ENCODE measurements around the gene OTULIN. TPM values are rescaled to one million over a fixed set of nuclear protein-coding genes. Genes with fewer than 3 reads are reported as not detected.

OTULIN gene
- total RNA-seq, 1 donor from 2014 or later: 10.4 TPM

GRCh38 chr5:14712666-14713065 lies 48.1 kb downstream of the OTULIN start:
- Histone ChIP-seq H3K27me3 (ENCODE audit: control insufficient read depth in 3 of 3, insufficient read depth in 3 of 3, low read length in 3 of 3) (no peaks in the 10 kb centered on the region), H3K4me3 (ENCODE audit: low read length in 3 of 3) (no peak overlapping the region), H3K9me3 (ENCODE audit: control insufficient read depth in 3 of 3, low read length in 3 of 3) (no peaks in the 10 kb centered on the region), H3K9ac (ENCODE audit: low read depth in 1 of 3, low read length in 3 of 3) (no peak overlapping the region), H3K27ac (ENCODE audit: low read depth, low read length) (no peak overlapping the region), H3K36me3 (ENCODE audit: control insufficient read depth in 3 of 3, insufficient read depth in 3 of 3, low read length in 3 of 3) (peaks cover 62 to 71% (median 67%) of the 10 kb centered on the region in 3 donors), H3K4me1 (ENCODE audit: control insufficient read depth in 3 of 3, insufficient read depth in 3 of 3, low read length in 3 of 3) (peaks cover 3 to 9% (median 4%) of the 10 kb centered on the region in 3 donors)

- peaks cover 56 to 65% (median 63%) of the 10 kb centered on the region in 3 donors for H3K36me3 ChIP-seq (ENCODE audit: control insufficient read depth in 3 of 3, insufficient read depth in 3 of 3, low read length in 3 of 3)
- H3K9ac ChIP-seq (ENCODE audit: low read depth in 1 of 3, low read length in 3 of 3): no peak overlapping the region
- no peaks in the 10 kb centered on the region for H3K9me3 ChIP-seq (ENCODE audit: control insufficient read depth in 3 of 3, low read length in 3 of 3)
- no peak overlapping the region for H3K4me3 ChIP-seq (ENCODE audit: low read length in 3 of 3)
- no peak overlapping the region for H3K27ac ChIP-seq (ENCODE audit: low read depth, low read length)
- no peaks in the 10 kb centered on the region for H3K27me3 ChIP-seq (ENCODE audit: control insufficient read depth in 3 of 3, insufficient read depth in 3 of 3, low read length in 3 of 3)
- H3K4me1 ChIP-seq (ENCODE audit: control insufficient read depth in 3 of 3, insufficient read depth in 3 of 3, low read length in 3 of 3): peaks cover 3 to 9% (median 4%) of the 10 kb centered on the region in 3 donors
These were observed 49.2 kb downstream of the OTULIN start for GRCh38 chr5:14713476-14714390.

GRCh38 chr5:14714706-14715105 lies 50.2 kb downstream of the OTULIN start:
- H3K9me3 ChIP-seq (ENCODE audit: control insufficient read depth in 3 of 3, low read length in 3 of 3): no peaks in the 10 kb centered on the region
- H3K27ac ChIP-seq (ENCODE audit: low read depth, low read length): no peak overlapping the region
- H3K4me1 ChIP-seq (ENCODE audit: control insufficient read depth in 3 of 3, insufficient read depth in 3 of 3, low read length in 3 of 3): peaks cover 3 to 9% (median 4%) of the 10 kb centered on the region in 3 donors
- no peak overlapping the region for H3K4me3 ChIP-seq (ENCODE audit: low read length in 3 of 3)
- H3K36me3 ChIP-seq (ENCODE audit: control insufficient read depth in 3 of 3, insufficient read depth in 3 of 3, low read length in 3 of 3): peaks cover 56 to 60% (median 57%) of the 10 kb centered on the region in 3 donors
- H3K27me3 ChIP-seq (ENCODE audit: control insufficient read depth in 3 of 3, insufficient read depth in 3 of 3, low read length in 3 of 3): no peaks in the 10 kb centered on the region
- H3K9ac ChIP-seq (ENCODE audit: low read depth in 1 of 3, low read length in 3 of 3): no peak overlapping the region

GRCh38 chr5:14715481-14715880 lies 51.0 kb downstream of the OTULIN start:
- Histone ChIP-seq H3K4me3 (ENCODE audit: low read length in 3 of 3) (no peak overlapping the region), H3K36me3 (ENCODE audit: control insufficient read depth in 3 of 3, insufficient read depth in 3 of 3, low read length in 3 of 3) (peaks cover 49 to 55% (median 55%) of the 10 kb centered on the region in 3 donors), H3K9ac (ENCODE audit: low read depth in 1 of 3, low read length in 3 of 3) (peak overlapping the region in 1 of 3 donors; percentile 1), H3K9me3 (ENCODE audit: control insufficient read depth in 3 of 3, low read length in 3 of 3) (no peaks in the 10 kb centered on the region), H3K4me1 (ENCODE audit: control insufficient read depth in 3 of 3, insufficient read depth in 3 of 3, low read length in 3 of 3) (peaks cover 3 to 9% (median 4%) of the 10 kb centered on the region in 3 donors), H3K27me3 (ENCODE audit: control insufficient read depth in 3 of 3, insufficient read depth in 3 of 3, low read length in 3 of 3) (no peaks in the 10 kb centered on the region), H3K27ac (ENCODE audit: low read depth, low read length) (no peak overlapping the region)

- no peak overlapping the region for H3K4me3 ChIP-seq (ENCODE audit: low read length in 3 of 3)
- H3K27me3 ChIP-seq (ENCODE audit: control insufficient read depth in 3 of 3, insufficient read depth in 3 of 3, low read length in 3 of 3): no peaks in the 10 kb centered on the region
- H3K27ac ChIP-seq (ENCODE audit: low read depth, low read length): no peak overlapping the region
- H3K4me1 ChIP-seq (ENCODE audit: control insufficient read depth in 3 of 3, insufficient read depth in 3 of 3, low read length in 3 of 3): peaks cover 3 to 9% (median 4%) of the 10 kb centered on the region in 3 donors
- H3K9ac ChIP-seq (ENCODE audit: low read depth in 1 of 3, low read length in 3 of 3): no peak overlapping the region
- peaks cover 36 to 40% (median 39%) of the 10 kb centered on the region in 3 donors for H3K36me3 ChIP-seq (ENCODE audit: control insufficient read depth in 3 of 3, insufficient read depth in 3 of 3, low read length in 3 of 3)
- no peaks in the 10 kb centered on the region for H3K9me3 ChIP-seq (ENCODE audit: control insufficient read depth in 3 of 3, low read length in 3 of 3)
These were observed 52.5 kb downstream of the OTULIN start for GRCh38 chr5:14716755-14717752.

GRCh38 chr5:14718778-14719177 lies 54.3 kb downstream of the OTULIN start:
- H3K36me3 ChIP-seq (ENCODE audit: control insufficient read depth in 3 of 3, insufficient read depth in 3 of 3, low read length in 3 of 3): peaks cover 19 to 26% (median 23%) of the 10 kb centered on the region in 3 donors
- no peak overlapping the region for H3K4me3 ChIP-seq (ENCODE audit: low read length in 3 of 3)

GRCh38 chr5:14720236-14720923 lies 55.9 kb downstream of the OTULIN start:
- H3K36me3 ChIP-seq (ENCODE audit: control insufficient read depth in 3 of 3, insufficient read depth in 3 of 3, low read length in 3 of 3): peaks cover 9 to 16% (median 13%) of the 10 kb centered on the region in 3 donors
- no peaks in the 10 kb centered on the region for H3K27me3 ChIP-seq (ENCODE audit: control insufficient read depth in 3 of 3, insufficient read depth in 3 of 3, low read length in 3 of 3)
- no peaks in the 10 kb centered on the region for H3K9me3 ChIP-seq (ENCODE audit: control insufficient read depth in 3 of 3, low read length in 3 of 3)
- no peak overlapping the region for H3K4me3 ChIP-seq (ENCODE audit: low read length in 3 of 3)
- no peak overlapping the region for H3K27ac ChIP-seq (ENCODE audit: low read depth, low read length)
- H3K9ac ChIP-seq (ENCODE audit: low read depth in 1 of 3, low read length in 3 of 3): no peak overlapping the region
- peaks cover 5 to 18% (median 11%) of the 10 kb centered on the region in 3 donors for H3K4me1 ChIP-seq (ENCODE audit: control insufficient read depth in 3 of 3, insufficient read depth in 3 of 3, low read length in 3 of 3)

More at GRCh38 chr5:14718778-14719177, 54.3 kb downstream of the OTULIN start:
- H3K27me3 ChIP-seq (ENCODE audit: control insufficient read depth in 3 of 3, insufficient read depth in 3 of 3, low read length in 3 of 3): no peaks in the 10 kb centered on the region
- no peaks in the 10 kb centered on the region for H3K9me3 ChIP-seq (ENCODE audit: control insufficient read depth in 3 of 3, low read length in 3 of 3)
- no peak overlapping the region for H3K9ac ChIP-seq (ENCODE audit: low read depth in 1 of 3, low read length in 3 of 3)
- peaks cover 3 to 15% (median 7%) of the 10 kb centered on the region in 3 donors for H3K4me1 ChIP-seq (ENCODE audit: control insufficient read depth in 3 of 3, insufficient read depth in 3 of 3, low read length in 3 of 3)
- no peak overlapping the region for H3K27ac ChIP-seq (ENCODE audit: low read depth, low read length)

- Histone ChIP-seq H3K9ac (ENCODE audit: low read depth in 1 of 3, low read length in 3 of 3) (no peak overlapping the region), H3K36me3 (ENCODE audit: control insufficient read depth in 3 of 3, insufficient read depth in 3 of 3, low read length in 3 of 3) (peaks cover 2 to 4% (median 3%) of the 10 kb centered on the region in 3 donors), H3K9me3 (ENCODE audit: control insufficient read depth in 3 of 3, low read length in 3 of 3) (no peaks in the 10 kb centered on the region), H3K27ac (ENCODE audit: low read depth, low read length) (no peak overlapping the region), H3K4me3 (ENCODE audit: low read length in 3 of 3) (no peak overlapping the region), H3K27me3 (ENCODE audit: control insufficient read depth in 3 of 3, insufficient read depth in 3 of 3, low read length in 3 of 3) (no peaks in the 10 kb centered on the region), H3K4me1 (ENCODE audit: control insufficient read depth in 3 of 3, insufficient read depth in 3 of 3, low read length in 3 of 3) (peaks cover 19 to 34% (median 26%) of the 10 kb centered on the region in 3 donors)
These were observed 57.6 kb downstream of the OTULIN start for GRCh38 chr5:14721990-14722656.

GRCh38 chr5:14722923-14723322 lies 58.4 kb downstream of the OTULIN start:
- Histone ChIP-seq H3K4me1 (ENCODE audit: control insufficient read depth in 3 of 3, insufficient read depth in 3 of 3, low read length in 3 of 3) (peaks cover 25 to 41% (median 32%) of the 10 kb centered on the region in 3 donors), H3K4me3 (ENCODE audit: low read length in 3 of 3) (no peak overlapping the region), H3K27ac (ENCODE audit: low read depth, low read length) (no peak overlapping the region), H3K9me3 (ENCODE audit: control insufficient read depth in 3 of 3, low read length in 3 of 3) (no peaks in the 10 kb centered on the region), H3K9ac (ENCODE audit: low read depth in 1 of 3, low read length in 3 of 3) (no peak overlapping the region), H3K36me3 (ENCODE audit: control insufficient read depth in 3 of 3, insufficient read depth in 3 of 3, low read length in 3 of 3) (no peaks in the 10 kb centered on the region), H3K27me3 (ENCODE audit: control insufficient read depth in 3 of 3, insufficient read depth in 3 of 3, low read length in 3 of 3) (no peaks in the 10 kb centered on the region)

Measured in skeletal muscle tissue (tissue), 4 donors.